HG03571 (cell line): ENCODE results near the gene CYTH1.

Experiments used
- ATAC-seq: cut with Tn5 transposase; IDR thresholded peaks from one replicate; pipeline ENCODE4 v1.9.1; 2021; ENCODE audit not compliant: unreplicated experiment

Gene CYTH1

GRCh38 chr17:78629436-78629995, 152.6 kb downstream of the CYTH1 start:
- no peak for ATAC-seq

GRCh38 chr17:78628547-78629435, 153.3 kb downstream of the CYTH1 start:
- no peak for ATAC-seq

GRCh38 chr17:78624324-78625151, 157.5 kb downstream of the CYTH1 start:
- no peak for ATAC-seq
